Middle frontal gyrus (tissue), 1 donor: Measurements from ENCODE around the gene HTT.

Experiments used
- DNase-seq: peaks from one replicate; pipeline ENCODE4 v3.0.0-alpha.2; 2015; ENCODE audit warnings: low spot score; ENCODE audit errors: extremely low spot score

Gene HTT

DNA sequence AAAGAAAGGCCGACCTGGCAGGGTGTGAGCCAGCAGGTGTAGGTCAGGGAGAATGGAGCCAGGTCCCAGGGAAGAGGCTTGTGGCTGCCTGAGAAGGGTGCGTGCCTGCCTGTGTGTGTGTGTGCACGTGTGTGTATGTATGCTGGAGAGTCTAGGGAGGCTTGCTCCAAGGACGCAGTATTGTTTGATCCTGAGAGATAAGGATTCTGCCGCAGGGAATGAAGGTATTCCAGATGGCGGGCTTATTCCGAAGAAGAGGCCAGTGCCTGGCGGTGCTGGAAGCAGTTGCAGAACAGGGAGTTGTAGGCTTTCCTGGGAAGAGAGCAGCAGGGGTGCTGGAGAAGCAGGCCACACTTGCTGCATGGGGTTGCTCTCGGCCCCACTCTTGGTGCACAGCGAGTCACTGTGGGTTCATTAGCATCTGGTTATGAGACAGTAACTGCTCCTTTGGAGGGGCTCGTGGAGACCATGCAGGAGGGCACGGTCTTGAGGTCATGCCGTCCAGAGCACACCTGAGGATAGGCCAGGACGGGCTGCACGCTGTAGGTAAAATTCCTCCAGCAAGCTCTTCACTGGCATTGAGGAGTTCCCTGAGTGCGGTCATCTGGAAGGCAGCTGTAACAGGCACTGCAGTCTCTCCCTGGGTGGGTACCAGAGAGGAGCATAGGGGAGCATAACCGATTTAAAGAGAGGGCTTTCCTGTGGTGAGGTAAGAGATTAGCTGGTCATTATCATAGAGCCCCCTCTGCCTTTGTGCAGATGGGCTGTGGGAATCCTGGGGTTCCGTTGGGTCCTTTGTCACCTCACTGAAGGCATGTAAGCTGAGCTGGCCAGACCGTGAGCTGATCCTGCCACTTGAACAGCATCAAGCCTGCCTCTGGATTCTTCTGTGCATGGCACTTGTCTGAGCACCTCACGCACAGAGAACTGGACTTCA lies 144.6 kb downstream of the HTT start:
- DNase-seq: no peak

DNA sequence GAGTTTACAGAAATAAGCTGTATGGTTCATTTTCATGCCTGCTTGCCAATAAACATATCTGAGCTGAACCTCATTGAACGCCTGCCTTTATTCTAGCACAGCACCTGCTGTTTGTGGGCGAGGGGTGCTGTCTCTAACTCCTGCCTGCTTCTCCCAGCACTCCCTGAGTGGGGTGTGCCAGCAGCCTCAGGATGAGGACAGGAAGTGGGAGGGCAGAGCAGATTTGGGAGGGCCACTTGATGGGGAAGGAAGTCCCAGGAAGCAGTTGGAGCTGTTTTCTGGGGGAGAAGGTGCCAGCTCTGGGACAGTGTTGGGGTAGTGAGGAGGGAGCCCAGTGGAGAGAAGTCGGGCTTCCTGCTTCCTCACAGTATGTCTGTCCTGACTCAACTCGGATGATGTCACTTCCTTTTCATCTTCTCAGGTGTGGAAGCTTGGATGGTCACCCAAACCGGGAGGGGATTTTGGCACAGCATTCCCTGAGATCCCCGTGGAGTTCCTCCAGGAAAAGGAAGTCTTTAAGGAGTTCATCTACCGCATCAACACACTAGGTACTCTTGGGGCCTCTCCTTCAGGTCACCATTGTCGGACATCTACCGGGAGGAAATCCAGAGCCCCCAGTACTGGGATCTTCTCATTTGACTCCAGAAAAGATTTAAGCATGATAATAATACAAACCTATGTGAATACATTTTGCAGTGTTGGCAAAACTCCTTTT lies 145.4 kb downstream of the HTT start:
- DNase-seq: no peak

- DNase-seq: no peak
These were observed 146.1 kb downstream of the HTT start for GRCh38 chr4:3220476-3221183.

DNA sequence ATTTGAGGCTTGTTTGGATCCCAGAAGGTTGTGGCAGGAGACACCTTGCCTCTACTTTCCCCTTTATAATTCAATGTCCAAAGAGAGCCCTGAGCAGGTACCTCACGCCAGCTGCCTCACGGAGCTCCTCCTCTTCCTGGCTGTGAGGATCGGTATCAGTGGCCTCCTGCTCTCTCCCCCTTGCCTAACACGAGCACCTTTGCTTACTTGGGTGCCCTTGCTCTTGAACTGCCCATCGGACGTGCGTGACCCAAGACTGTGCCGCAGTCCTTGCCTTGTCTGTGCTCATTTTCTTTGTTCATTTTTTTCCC lies 146.7 kb downstream of the HTT start:
- no peak for DNase-seq

DNA sequence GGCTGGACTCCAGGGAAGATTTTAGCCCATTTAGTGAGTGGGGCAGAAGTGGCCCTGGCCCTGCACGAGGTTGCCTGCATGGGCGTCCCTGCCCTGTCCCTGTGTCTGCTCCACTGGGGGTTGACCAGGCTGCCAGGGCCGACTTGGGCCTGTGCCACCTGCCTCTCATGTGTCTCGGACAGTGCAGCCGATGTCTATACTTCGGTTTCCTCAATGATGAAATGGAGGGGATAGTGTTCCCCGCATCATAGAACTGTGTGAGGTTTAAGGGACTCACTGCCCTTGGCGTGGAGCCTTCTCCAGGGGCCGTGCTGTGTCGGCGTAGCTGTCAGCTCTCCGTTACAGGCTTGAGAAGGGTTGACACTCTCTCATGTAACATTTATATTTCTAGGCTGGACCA lies 147.5 kb downstream of the HTT start:
- no peak for DNase-seq

DNA sequence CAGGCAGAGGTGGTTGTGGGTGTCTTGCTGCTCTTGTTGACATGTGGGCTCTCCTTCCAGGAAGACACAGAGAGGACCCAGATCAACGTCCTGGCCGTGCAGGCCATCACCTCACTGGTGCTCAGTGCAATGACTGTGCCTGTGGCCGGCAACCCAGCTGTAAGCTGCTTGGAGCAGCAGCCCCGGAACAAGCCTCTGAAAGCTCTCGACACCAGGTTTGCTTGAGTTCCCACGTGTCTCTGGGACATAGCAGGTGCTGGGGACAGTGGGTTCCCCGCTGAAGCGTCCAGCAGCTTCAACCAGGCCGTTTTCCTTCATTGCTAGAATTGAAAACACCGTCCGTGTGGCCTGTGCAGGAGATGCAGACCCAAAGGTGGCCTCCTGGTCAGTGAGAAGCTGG lies 148.9 kb downstream of the HTT start:
- DNase-seq: no peak

DNA sequence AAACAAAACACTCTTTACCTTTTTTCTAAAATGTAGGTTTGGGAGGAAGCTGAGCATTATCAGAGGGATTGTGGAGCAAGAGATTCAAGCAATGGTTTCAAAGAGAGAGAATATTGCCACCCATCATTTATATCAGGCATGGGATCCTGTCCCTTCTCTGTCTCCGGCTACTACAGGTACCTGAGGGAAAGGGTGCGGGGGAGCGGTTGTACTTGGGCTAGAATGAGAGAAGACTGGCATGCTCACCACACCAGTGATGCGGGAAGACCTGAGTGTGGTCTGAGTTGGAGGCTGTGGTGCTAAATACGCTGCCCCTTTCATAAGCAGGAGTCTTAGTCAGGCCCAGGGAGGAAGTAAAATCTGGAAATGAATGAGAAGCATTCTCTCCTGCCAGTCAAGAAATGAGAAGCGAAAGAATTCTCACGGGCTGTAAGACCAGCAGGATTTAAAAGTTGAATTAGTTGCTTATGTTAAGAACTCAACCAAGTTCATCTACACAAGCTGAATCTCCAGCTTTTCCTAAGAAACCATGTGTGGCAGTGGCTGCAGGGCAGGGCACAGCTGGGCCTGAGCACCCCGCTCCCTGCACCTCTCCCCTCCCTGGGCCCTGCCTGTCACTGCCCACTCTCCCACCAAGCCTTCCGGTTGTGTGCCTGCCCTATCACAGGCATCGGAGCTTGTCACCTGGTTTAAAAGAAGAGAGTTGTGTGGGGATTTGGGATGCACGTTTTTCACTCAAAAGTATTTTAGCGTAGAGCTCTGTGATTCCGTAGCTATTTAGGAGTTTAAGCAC lies 149.7 kb downstream of the HTT start:
- DNase-seq: no peak

GRCh38 chr4:3225071-3225850 lies 150.8 kb downstream of the HTT start:
- DNase-seq: no peak

DNA sequence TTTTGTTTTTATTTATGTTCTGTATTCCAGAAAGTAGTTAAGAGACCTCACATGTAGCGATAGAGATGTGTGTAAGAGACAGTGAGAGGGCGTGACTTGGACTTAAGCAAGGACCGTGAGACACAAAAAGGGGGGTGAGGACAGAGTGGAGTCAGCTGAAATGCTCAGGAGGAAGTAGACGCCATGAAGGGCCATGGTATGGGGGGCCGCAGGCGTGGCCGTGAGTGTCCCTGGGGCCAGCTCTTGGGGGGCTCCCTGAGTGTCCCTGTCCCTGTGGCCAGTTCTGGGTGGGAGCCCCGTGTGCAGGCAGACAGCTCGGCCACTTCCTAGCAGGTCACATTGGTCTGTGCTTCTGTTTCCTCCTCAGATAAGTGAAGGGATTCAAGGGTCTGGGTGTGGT lies 151.5 kb downstream of the HTT start:
- DNase-seq: no peak

DNA sequence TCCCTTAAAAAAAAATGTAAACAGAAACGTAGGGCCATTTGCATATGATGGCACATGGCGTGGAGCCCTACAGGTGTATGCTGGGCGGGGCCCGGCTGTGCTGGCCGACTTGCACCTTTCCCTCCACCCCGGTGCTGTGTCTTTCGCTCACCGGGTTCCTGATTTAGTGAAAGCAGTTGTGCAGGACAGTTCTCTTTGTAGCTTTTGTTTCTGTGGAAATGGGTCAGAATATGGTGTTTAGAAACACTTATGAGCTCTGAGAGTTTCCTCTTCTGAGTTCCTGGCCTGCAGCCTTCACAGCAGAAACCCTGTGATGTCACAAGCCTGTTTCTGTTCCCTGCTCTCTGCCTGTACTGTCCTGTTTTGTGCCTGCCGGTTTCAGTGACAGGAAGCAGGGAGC lies 152.0 kb downstream of the HTT start:
- DNase-seq: no peak

DNA sequence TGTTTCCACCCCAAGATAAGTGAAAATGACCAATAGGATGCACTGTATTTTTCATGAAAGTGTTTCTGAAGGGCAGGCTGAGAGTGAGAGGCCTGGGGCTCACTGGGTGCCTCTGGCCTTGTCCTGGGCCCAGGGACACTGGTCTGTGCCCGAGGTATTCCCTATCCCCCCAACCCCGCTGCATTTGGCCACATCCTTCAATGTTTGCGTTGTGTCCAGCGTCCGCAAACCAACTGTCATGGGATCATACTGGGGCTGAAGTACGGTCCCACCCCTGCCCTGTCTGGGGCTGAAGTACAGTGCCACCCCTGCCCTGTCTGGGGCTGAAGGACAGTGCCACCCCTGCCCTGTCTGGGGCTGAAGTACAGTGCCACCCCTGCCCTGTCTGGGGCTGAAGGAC lies 152.5 kb downstream of the HTT start:
- DNase-seq: no peak

DNA sequence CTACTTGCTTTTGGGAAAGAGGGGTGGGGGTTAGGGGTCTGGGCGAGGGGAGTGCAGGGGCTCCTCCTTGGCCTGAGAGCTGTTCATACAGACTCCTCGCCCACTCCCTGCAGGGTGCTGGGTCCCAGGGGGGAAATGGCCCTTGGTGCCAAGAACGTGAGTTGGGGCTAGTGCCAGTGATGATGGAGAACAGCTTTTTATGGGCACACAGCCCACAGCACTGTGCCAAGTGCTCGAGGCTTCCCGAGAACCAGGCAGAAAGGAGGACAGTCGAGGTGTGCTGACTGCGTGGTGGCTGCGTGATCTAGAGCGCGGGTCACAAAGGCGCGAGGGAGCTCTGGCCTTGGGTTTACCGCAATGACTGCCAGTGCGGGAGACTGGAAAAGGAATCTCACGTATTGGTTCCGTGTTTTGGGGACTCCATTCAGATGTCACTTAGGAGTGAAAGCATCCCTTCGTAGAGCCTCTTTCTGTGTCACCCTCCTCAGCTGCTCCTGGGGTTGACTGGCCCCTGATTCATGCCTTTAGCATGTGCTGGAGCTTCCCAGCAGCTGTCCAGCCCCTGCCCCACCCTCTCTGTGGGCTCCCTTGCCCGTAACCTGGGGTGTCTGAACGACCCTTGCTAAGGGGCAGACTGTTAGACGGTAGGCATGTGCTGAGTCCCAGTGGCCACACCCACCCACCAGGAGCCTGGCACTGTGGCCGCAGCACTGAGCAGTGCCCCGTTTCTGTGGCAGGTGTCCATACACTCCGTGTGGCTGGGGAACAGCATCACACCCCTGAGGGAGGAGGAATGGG lies 153.6 kb downstream of the HTT start:
- no peak for DNase-seq

DNA sequence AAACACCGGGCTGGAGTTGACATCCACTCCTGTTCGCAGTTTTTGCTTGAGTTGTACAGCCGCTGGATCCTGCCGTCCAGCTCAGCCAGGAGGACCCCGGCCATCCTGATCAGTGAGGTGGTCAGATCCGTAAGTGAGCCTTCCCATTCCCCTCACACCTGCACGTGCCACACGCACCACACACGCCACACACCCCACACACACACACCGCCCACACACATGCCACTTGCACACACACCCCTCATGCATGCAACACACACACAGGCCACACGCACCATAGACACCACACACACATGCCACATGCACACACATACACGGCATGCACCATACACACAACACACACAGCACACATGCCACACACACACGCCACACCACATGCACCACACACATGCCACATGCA lies 154.4 kb downstream of the HTT start:
- DNase-seq: no peak

GRCh38 chr4:3229328-3229727 lies 154.8 kb downstream of the HTT start:
- DNase-seq: no peak

- no peak for DNase-seq
These were observed 155.5 kb downstream of the HTT start for GRCh38 chr4:3229964-3230363.

- no peak for DNase-seq
These were observed 157.0 kb downstream of the HTT start for GRCh38 chr4:3231471-3231870.

- DNase-seq: no peak
These were observed 157.5 kb downstream of the HTT start for GRCh38 chr4:3232001-3232400.

- no peak for DNase-seq
These were observed 158.4 kb downstream of the HTT start for GRCh38 chr4:3232871-3233271.

DNA sequence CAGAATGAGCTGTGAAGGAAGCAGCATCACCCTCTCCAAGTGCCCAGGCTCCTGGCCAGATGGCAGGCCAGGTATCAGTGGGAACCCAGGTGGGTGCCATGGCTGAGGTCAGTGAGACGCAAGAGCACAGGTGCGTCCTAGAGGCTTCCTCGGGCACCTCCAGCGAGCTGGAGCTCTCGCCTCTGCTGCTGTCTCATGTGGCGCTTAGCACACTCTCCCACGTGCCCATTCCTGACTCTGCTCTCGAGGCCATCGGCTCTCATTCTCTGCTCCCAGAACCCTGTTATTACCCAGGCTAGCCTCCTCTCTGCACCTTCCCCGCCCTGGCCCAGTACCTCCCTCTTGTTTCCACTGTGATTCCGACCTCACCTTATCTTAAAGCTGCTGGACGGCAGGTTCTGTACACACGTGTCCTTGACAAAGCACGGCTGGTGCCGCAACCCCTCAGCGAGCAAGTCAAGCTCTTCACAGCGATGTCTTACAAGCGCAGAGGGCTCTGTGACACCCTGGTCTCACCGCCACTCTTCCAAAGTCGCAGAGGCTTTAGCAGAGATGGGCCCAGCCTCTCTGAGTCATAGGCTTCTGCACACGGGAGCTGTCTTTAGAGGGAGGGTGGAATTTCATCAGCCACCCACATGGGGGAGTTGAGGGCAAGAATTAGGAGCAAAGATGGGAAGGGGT lies 159.1 kb downstream of the HTT start:
- DNase-seq: no peak
